Measurements from ENCODE around the gene IFT122.

IFT122 gene

DNA sequence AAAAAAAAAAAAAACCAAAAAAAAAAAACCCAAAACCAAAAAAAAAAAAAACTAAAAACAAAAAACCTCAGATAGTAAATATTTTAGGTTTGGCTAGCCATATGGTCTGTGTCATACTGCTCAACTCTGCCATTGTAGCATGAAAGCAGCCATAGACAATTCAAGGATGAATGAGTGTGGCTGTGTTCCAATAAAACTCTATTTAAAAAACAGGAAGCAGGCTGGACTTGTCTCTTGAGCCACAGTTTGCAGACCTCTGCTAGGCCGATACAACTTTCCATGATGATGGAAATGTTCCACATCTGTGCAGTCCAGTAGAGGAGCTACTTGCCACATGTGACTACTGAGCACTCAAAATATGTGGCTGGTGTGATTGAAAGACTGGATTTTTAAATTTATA lies 22.7 kb upstream of the IFT122 start:
- DNase-seq: no peak

DNA sequence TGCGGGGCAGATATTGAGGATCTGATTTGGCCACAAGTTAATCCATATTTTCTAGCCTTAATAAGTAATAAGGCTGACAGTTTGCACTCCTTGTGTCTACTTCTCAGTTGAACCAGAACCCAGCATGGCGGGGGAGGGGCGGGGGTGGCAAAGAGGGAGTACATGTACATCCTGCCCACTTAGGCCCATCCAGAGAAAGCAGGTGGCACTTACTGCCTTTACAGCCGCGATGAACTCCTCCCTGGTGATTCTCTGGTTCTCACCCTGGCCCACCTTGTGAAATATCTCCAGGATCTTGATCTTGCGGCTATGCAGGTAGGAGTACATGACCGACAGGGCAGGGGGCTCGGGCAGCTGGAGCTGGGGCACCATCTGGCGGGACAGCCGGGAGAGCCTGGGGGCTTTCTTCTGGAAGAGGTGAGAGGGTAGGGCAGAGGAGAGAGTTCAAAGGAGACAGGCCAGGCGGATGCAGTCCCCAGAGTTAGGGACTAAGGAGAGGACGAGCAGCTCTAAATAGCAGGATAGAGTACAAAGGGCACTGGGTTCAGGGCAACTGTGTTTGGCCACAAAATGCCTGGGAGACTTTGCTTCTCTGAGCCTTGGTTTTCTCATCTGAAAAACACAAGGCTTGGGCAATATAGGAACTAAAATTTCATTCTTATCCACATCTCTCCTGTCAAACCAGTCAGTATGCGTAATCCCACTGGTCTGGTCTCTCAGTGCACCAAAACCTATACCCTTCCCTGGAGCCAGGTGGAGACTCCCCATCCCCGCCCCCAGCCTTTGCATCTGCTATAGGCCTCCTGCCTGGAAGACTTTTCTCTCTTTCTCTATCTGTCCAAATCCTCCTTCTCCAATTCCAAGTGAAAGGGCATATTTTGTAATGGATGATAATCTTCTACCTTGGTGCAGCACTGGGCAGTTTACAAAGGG lies 21.7 kb upstream of the IFT122 start:
- no peak for DNase-seq

DNA sequence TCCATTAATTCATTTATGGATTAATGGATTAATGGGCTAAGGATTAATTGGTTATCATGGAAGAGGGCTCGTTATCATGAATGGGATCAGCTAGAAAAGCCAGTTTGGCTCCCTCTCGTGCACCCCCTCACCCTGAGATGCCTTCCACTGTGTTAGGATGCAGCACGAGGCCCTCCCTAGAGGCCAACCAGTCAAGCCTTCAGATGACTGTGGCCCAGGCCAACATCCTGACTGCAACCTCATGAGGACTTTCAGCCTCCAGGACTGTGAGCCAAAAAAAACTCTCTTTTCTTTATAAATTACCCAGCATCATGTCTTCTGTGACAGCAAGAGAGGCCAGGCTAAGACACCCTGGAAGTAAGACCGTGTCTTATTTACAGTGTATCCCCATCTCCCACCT lies 20.5 kb upstream of the IFT122 start:
- no peak for DNase-seq

DNA sequence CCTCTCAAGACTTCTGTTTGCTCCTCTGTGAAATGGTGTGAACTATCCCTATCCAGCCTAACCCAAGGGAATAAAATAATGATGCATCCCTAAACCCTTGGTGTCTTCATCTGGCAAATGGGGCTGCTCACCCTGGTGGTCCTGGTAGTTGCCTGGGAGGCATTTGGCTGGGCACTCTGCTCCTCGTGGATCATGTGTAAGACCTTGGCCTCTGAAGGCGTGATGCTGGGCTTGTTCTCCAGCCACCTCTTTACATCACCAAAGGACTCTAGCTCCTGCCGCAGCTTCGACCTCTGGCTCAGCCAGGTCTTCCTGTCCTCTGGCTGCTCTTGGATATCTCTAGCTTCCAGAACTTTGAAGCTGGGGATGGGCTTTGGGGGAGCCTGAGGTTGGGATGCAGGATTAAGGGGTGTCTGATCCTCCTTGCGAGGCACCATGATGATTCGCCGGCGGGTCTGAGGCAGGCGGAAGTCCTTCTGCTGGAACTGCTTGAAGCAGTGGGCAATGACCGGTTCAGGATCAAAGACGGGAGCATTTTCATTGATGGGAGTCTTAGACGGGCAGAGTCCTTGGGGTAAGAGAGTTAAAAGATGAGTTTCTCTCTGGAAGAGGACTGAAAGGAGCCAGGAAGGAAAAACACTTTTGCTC lies 18.7 kb upstream of the IFT122 start:
- DNase-seq: no peak

DNA sequence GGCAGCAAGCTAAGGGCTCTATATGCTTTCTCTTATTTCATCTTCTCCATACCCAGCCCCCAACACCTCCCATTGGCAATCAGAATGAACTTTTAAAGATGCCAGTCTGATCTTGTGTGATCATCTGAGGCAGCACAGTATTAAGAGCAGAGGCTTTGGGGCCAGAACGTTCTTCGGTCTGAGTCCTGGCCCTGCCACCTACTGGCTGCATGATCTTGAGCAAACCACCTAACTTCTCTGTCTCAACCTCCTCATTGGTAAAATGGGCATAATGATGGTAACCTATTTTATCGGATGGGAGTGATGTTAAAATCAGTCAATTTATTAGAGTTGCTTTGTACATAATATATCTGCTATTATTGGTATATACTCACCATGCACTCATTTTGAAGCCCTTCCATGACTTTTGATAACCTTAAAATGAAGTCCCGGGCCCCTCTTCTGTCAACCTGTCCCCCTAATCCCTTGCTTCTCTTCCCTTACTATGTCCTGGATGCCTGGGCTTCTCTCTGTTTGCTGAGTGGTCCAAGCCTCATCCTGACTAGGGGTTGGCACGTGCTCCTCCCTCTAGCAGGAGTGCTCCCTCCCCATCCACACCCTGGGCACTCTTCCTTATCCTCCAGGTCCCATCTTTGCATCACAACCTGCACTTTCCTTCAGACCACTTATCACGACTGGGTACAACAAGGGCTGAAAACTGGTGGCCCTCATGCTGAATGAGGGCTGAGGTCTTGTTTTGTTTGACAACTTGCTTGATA lies 17.9 kb upstream of the IFT122 start:
- no peak for DNase-seq

DNA sequence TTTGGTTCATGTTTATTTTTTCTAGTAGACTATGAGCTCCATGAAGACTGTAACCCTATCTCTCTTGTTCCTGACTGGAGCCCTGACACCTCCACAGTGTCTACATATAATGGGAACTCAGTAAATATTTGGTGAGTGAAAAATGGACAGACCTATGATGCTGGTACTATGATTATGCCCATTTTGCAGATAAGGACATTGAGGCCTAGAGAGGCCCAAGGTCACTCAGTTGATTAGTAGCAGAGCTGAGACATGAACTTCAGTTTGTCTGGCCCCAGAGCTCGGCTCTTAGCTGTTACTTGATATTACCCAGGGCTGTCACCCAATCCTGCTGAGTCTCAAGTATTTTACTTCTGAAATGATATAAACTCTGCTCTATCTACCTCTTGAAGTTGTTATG lies 17.1 kb upstream of the IFT122 start:
- DNase-seq: no peak

DNA sequence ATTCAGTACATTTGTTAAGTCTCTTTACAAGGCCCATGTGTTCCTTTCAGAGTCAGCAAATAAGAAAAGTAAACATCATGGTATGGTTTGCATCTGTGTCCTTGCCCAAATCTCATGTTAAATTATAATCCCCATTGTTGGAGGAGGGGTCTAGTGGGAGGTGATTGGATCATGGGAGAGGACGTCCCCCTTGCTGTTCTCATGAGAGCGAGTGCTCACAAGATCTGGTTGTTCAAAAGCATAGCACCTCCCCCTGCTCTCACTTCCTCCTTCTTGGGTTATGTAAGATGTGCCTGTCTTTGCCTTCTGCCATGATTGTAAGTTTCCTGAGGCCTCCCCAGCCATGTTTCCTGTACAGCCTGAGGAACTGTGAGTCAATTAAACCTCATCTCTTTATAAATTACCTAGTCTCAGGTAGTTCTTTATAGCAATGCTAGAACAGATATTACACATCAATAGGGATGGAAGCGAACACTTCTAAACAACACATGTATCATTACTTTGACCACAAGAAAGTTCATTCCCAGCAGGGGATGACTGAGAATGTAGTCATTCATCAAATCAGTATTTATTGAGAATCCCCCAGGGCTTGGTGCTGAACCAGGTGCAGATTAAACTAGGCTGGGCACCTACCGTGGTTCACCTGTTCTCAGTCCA lies 15.7 kb upstream of the IFT122 start:
- DNase-seq: peak; percentile 63 to 84

DNA sequence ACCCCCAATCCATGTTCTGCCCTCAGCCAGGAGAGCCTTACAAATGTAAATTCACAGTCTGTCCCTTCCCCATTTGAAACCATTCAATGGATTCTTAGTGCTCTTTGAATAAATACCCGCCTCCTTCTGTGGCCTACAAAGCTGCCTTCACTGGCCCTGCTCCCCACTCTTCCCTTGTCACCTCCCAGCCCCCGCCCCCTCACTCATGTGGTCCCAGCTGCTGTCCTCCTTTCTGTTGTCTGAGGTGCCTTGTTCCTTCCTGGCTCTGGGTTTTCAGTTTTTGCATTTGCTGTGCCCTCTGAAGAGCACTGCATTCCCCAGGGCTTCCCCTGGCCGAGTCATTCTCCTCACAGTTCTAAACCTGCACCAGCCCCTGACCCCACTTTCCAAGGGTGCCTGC lies 14.8 kb upstream of the IFT122 start:
- peak in 1 of 2 donors; percentile 51 for DNase-seq

DNA sequence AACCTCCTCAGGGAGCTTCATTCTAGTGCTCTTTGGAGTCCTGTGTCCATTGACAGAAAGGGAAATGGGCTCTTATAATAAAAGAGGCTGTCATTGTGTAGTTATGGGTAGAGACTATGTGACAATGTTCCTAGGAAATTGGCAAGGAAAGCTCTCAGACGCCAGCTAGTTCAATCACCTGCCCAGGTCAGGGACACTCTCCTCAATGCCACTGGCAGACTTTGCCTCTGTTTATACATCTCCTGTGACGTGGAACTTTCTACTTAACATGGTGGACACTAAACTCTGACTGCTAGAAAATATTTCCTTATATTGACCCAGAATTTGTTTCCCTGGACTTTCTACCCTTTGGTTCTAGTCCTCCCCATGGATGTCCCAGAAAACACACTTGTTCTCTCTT lies 14.4 kb upstream of the IFT122 start:
- no peak for DNase-seq

DNA sequence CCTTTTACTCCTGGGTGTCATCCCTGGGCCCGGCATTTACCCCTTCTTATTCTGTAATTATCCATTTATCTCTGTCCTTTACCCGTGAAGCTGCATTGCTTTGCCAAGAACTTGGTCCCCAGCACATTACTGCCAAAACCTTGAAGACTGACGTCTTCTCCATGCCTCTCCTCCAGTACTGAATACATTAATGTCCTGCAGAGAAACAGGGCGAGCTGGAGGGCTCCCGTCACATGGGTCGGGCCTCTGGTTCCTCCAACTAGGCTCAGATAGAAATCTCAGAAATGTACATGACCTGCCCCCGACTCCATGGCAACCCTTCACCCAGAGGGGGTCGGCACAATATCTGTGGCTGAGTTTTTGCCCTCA lies 12.0 kb upstream of the IFT122 start:
- no peak for DNase-seq

DNA sequence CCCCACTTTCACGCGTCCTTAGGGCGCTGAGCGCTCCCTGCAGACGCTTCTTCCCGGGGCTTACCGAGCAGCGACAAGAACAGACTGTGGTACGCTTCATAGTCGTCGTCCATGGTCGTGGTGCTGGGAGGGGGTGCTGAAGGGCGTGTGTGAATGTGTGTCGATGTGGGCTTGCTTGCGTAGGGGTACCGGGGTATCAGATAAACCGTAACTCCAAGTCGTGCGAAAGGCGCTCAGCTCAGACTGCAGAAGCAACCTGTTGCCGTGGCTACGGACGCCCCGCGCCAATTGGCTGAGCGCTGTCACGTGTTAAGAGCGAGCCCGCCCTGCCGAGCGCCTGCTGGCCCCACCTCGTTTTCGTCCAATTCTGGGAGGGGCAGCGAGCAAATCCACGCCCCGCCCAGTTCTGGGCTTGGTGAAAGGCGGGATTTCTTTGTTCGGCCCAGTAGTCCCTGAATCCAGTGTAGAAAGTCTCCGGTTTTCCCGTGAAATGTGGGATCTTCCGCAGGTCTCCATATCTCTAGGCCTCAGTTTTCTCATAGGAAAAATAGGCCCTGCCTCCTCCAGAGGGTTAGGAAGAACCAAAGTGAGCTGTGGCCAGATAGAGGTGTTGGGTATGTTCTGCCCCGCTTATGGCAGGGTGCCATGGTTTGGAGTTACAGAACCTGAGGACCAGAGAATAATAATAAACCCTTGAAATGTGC lies 11.5 kb upstream of the IFT122 start, which contains the start of gene EFCAB12:
TSS of gene EFCAB12 (minus strand) at position 261 of the 704 bp plus-strand sequence. CDS start at position 113, 148 bp downstream.
- DNase-seq: peak; percentile 85 to 95

DNA sequence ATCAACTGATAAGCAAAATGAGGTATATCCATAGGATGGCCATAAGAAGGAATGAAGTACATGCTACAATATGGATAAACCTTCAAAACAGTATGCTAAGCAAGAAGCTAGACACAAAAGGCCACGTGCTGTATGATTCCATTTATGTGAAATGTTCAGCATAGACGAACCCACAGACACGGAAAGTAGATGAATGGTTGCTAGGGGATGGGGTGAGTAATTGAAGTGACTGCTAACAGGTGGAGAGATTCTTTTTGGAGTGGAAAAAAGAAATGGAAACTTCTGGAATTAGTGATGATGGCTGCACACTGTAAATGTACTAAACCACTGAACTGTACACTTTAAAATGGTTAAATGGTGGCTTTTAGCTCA lies 11.0 kb upstream of the IFT122 start:
- DNase-seq: no peak

DNA sequence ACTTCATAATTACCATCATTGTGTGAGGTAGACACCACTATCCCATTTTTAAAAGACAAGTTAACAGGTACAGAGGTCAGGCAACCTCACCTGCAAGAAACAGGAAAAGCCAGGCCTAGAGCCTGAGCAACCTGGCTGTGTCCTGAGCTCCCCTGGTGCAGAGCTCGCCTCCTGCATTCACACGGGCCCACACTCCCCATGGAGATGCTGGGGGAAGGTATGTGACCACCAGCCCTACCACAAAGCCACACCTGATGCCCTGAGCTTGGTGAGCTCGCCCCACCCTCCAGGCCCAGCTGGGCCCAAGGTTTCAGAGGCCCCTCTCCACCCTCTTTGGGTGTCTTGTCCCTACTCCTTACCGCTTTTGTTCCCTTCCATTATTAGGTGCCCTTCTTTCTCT lies 10.4 kb upstream of the IFT122 start:
- DNase-seq: no peak

DNA sequence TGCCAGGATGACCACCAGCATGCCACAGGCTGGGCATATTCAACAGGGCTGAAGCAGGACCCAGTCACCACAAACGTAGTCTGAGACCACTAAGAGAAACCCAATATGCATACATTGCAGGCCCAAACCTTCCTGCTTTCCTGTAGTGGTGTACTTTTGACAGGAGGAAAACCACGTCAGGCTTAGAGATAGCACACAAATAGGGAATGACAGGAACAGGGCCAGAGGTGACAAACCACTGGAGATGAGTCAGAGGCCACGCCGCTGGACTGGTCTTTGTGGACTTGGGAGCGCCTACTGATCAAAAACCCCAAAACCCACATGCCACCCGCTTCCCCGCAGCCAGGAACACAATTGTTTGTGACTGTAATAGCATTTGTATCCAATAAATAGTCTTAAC lies 8.0 kb upstream of the IFT122 start:
- peak; percentile 48 to 84 for DNase-seq

DNA sequence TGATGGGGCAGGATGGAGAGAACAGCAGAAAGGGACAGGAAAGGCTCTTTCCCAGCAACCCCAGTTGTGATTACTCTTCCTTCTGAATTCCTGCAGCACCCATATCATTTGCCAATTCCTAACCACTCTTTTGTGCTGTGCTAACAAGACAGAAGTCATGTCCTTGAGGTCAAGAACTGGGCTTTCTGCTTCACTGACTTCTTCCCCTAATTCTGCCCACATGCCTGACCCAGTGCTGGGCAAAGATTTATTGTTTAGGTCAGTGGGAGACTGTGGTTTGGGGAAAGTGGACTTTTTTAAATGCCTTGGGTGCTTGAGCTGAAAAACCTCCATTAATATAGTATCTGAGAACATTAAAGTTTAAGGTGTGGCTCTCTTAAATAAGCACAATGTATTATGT lies 7.4 kb upstream of the IFT122 start:
- peak; percentile 39 to 62 for DNase-seq

DNA sequence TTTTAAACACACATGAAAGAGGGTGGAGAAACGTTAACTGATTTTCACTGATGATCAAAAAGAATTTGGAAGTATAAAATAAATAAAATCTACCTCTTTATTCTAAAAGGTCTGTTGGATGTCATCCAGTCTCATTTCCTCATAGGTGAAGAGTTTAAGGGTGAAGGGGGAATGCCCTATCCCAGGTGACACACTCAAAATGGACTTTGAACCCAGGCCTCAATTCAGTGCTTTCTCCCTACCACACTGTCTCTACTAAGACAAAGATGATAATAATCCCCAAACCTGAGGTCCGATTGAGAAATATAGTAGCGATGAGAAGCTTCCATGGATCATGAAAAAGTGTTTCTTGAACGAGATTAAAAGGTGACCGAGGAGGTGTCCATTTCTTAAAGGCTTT lies 6.5 kb upstream of the IFT122 start:
- no peak for DNase-seq

DNA sequence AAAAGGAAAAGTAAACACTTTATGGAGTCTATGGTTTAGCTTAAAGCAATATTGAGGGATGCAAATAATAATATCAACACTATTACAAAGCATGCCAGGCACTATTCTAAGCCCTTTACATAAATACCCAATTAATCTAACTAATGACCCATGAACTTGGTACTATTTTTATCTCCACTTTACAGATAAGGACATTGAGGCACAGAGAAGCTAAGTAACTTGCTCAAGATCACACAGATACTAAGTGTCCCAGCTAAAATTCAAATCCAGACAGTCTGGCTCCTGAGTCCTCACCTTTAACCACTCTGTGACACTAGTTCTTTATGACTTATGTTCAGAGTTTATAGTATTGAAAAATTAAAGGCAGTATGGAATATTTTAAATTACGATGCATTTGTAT lies 5.9 kb upstream of the IFT122 start:
- no peak for DNase-seq

DNA sequence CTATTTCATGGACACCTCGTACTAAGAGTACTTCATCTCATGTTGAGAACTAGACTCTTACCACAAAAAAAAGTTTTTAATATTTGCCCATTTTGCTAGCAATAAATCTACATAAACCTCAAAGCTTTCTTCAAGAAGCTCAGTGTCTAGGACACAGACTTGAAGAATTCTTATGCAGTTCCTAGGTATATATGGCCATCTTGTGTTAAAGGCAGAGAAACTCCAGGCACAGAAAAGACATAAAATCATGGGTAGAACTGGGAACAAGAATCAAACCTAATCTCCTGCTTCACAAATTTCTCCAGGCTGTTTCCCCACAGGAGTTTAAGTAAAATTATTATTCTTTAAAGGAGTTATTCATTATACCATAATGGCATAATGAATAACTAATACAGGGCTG lies 4.7 kb upstream of the IFT122 start:
- DNase-seq: no peak

DNA sequence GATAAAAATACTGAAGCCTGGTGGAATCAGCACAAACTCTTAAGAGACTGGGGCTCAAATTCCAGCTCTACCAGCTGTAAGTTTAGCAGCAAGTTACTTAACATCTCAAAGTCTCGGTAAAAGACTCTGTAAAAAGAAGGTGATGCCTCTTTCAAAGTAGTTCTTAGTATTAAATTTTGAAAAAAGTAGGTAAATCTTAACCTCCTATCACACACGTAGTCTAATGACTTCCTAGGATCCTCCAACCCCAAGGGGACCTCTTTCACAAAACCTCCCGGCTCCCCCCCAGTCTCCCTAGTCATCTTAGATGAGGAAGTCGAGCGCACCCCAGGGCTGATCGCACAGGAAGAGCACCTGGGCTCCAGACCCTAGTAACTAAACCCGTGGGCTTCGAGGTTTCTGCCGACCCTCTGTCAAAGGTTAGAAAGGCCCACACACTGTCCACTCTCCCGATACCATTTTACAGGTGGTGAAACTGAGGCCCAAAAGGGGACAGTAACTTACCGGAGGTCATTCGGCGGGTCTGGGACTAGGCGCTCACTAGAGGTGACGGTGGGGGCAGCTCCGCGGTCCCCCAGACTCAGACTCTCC lies 703 bp upstream of the IFT122 start:
- DNase-seq: peak; percentile 49 to 54

DNA sequence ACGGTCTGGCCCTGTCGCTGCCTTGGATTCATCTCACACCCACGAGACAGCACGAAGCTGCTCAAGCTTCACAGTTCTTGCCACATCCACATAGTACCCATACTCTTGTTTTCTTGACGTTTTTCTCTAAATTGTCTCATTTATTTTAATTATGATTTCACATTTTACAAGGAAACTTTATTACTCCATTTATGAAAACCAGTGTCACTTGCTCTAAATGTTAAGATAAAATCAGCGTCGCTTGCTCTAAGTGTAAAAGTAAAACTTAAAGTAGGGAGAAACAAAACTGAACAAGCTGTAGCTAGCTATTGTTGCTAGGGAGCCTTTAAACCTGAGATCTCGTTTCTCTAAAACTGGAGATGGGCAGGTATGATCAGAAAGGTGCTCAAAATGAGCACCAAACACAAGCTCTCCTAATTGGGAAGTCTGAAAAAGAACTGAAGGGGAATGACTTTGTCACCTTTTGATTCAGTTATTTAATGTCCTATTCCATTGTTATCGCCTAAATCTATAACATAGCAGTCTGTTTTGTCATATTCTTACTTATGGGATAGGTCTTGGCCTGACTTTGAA lies 680 bp downstream of the IFT122 start:
- DNase-seq: peak; percentile 58 to 71

DNA sequence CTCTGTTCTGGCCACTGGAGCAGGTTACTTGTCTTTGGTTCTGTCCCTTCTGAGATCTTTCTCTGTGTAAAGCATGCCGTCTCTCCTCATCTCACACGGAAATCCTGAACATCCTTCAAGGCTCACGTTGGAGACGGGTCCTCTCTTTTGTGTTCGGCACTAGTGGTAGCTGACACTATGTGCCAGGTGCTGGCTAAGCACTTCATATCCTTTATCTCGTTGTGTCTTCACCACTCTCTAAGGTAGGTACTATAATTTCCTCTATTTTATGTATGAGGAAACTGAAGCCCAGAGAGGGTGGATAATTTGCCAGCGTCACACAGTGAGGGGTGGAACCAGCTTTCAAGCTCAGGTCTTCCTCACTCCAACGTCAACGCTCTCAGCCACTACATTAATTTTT lies 1.2 kb downstream of the IFT122 start:
- no peak for DNase-seq

DNA sequence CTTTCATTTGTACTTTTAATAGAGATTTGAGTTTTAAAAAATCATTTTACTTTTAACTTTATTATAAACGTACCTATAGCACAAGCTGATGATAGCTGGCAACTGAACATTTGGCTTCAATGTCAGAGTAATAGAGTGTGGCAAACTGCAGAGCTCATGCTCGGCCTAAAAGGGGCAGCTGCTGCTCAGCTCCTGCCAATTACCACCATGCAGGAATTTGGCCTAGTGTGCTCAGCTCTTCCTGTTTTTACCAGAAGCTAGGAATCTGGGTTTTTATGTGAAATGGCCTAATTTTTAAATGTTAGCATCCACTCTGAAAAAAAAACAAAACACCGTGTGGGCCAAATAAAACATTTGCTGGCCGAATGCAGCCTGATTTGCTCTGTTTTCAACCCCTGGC lies 1.8 kb downstream of the IFT122 start:
- no peak for DNase-seq
